Tibial nerve (tissue), 3 donors: Measurements from ENCODE around the gene DUSP28.

Experiments used
- CTCF ChIP-seq, 5 experiments: fragments of 200-600 bp in 3 of 5; fragments of 450-650 bp in 2 of 5; sonication (generic) in 3 of 5; IDR thresholded peaks; one replicate each; pipeline ENCODE4 v1.5.1; 2016 to 2019; ENCODE audit warnings: antibody characterized with exemption in 5 of 5, mild to moderate bottlenecking in 3 of 5, moderate library complexity in 2 of 5
- POLR2A ChIP-seq, 2 donors: fragments of 450-650 bp; IDR thresholded peaks; one replicate each; pipeline ENCODE4 v1.6.1; 2017; ENCODE audit warnings: antibody characterized with exemption in 2 of 2, mild to moderate bottlenecking in 2 of 2, moderate library complexity in 2 of 2

GRCh38 chr2:240561325-240561971 is 1.3 kb downstream of the DUSP28 start:
- TF ChIP-seq POLR2A (IDR thresholded peaks at IDR 0.05) (no peak), CTCF (IDR thresholded peaks at IDR 0.05) (peak in 3 of 5 experiments; percentile 3 to 64 (median 61))
